VCaP (cell line): ENCODE measurements around the gene PPP4R4.
"Not testable (repeated sequence)": the region's sequence is repeated elsewhere in the genome, so short reads cannot be mapped to it uniquely, and the experiment has no call there.

Experiments
- H3K27ac ChIP-seq: fragments of 450-650 bp; 2 replicates; pipeline ENCODE4 v1.5.1; 2017
- TF ChIP-seq, protein P1 (sequence below): fragments of 450-650 bp; conservative IDR thresholded peaks from 2 replicates; pipeline ENCODE4 v1.5.1; 2017; ENCODE audit warnings: mild to moderate bottlenecking, moderate library complexity

PPP4R4 gene

DNA sequence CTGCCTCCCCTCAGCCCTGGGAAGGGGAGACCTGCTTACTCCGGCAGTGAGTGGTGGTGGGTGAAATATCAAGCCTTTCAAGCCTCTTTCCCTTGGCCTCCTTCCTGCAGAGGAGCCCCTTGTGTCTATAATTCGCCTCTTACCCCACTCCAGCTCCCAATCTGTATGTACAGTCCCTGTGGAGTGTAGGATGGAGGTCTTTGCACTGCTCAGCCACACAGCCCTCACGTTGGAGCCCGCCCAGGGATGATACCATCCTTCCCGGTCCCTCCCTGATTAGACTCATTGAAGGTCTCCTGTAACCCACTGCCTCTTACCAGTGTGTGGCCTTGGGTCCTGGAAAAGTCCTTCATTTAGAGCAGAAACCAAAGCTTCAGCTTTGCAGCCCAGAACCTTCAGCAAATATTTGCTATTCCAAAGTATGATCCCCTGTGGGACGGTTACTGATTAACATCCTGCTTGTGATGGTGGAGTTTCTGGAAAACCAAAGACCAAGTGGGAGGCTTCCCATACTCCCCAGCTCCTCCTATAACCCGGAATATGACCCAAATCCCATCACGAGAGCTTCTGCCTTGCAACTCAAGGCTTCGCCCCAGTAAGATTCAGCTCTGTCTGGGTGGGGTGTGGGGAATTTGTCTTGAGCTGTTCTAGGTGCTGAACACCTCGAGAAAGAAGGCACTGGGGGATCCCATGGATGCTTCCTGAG lies 118.9 kb downstream of the PPP4R4 start, which contains the start of gene SERPINA10:
Gene SERPINA10, minus strand, starts transcription at position 397 of the 706 bp plus-strand sequence. CDS start 2,675 bp downstream, outside the sequence.
- H3K27ac ChIP-seq, result peak within 1 kb of the TSS; percentile 27; the same call in 1 of the 2 replicates
- TF ChIP-seq, protein P1, sequence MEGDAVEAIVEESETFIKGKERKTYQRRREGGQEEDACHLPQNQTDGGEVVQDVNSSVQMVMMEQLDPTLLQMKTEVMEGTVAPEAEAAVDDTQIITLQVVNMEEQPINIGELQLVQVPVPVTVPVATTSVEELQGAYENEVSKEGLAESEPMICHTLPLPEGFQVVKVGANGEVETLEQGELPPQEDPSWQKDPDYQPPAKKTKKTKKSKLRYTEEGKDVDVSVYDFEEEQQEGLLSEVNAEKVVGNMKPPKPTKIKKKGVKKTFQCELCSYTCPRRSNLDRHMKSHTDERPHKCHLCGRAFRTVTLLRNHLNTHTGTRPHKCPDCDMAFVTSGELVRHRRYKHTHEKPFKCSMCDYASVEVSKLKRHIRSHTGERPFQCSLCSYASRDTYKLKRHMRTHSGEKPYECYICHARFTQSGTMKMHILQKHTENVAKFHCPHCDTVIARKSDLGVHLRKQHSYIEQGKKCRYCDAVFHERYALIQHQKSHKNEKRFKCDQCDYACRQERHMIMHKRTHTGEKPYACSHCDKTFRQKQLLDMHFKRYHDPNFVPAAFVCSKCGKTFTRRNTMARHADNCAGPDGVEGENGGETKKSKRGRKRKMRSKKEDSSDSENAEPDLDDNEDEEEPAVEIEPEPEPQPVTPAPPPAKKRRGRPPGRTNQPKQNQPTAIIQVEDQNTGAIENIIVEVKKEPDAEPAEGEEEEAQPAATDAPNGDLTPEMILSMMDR, result no peak

DNA sequence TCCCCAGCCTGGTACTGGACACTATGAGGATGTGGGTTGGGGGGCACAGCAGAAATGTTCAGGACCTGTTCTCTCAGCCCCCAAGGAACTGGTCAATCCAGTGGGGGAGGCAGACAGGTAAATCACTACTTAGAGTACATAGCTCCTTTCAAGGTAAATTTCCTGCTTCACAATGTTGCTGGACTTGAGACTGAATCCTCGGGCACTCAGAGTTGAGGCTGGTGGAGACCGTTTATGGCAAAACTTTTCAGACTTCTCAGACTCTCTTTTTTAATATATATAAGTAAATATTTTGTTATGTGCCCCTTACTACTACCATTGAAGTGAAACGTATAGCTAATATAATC lies 119.4 kb downstream of the PPP4R4 start:
- H3K27ac ChIP-seq, result peak overlapping the region; percentile 27; the same call in 1 of the 2 replicates
- TF ChIP-seq, protein P1, result no peak

DNA sequence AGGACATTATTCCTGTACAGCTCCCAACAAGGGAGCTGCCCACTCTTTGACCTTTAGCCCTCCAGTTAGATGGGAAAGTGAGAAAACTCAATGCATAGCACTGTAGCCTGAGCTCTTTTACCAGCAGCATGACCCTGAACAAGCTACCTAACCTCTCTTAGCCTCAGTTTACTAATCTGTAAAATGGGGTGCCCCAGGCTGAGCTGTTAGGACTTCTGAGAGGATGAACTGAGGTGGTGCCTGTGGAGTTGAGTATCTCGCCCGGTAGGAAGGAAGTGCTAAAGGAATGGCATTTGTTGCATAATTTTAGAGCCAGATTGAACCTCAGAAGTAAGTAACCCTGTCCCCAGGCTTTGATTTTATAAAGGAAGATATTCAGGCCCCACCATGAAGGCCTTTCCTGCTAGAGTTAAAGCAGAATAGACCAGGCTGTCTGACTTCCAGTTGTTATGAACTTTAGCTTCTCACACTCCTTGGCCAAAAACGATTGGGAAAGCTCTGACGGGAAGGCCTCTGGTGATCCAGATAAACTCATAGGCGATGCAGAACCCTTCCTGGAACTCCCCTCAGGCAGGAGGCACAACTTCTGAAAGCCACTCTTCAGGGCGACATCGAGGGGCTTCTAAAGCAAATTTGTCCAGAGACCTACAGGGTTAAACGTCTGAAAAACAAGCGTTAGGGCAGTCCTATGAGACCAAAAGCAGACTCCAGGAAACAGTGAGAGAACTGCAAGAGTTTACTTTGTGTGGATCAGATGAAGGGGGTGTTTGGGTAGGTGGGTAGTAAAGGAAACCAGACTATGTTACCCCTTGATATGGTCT lies 121.4 kb downstream of the PPP4R4 start:
- H3K27ac ChIP-seq, result no peak overlapping the region
- TF ChIP-seq, protein P1, result no peak

DNA sequence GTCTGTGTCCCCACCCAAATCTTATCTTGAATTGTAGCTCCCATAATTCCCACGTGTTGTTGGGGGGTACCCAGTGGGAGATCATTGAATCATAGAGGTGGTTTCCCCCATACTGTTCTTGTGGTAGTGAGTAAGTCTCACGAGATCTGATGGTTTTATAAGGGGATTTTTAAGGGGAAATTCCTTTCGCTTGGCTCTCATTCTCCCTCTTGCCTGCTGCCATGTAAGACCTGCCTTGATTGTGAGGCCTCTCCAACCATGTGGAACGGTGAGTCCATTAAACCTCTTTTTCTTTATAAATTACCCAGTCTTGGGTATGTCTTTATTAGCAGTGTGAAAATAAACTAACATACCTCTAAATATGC lies 122.0 kb downstream of the PPP4R4 start:
- not testable (repeated sequence) for H3K27ac ChIP-seq

DNA sequence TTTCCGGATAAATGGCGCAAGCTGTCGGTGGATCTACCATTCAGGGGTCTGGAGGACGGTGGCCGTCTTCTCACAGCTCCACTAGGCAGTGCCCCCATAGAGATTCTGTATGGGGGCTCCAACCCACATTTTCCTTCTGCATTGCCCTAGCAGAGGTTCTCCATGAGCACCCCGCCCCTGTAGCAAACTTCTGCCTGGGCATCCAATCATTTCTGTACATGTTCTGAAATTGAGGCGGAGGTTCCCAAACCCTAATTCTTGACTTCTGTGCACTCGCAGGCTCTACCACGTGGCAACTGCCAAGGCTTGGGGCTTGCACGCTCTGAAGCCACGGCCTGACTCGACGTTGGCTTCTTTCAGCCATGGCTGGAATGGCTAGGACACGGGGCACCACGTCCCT lies 124.0 kb downstream of the PPP4R4 start:
- TF ChIP-seq, protein P1, result no peak
- no peak overlapping the region for H3K27ac ChIP-seq

DNA sequence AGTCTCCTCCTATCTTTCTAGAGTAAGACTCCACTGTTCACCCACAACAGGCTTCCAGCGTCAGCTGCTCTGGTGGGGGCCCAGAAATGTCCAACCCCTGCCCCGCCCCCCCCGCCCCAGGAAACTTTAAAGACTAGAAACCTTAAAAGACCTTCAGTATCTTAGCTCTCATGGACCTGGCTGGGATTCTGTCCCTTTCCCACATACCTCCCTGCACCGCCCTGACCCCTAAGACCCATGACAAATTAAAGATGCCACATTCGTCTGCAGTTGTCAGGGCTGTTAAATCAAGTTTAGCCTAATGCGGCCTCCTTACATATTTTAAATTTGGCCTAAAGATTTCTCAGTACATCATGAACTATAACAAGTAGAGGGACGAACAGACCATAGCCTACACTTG lies 129.0 kb downstream of the PPP4R4 start:
- TF ChIP-seq, protein P1, result no peak
- H3K27ac ChIP-seq, result no peak overlapping the region

DNA sequence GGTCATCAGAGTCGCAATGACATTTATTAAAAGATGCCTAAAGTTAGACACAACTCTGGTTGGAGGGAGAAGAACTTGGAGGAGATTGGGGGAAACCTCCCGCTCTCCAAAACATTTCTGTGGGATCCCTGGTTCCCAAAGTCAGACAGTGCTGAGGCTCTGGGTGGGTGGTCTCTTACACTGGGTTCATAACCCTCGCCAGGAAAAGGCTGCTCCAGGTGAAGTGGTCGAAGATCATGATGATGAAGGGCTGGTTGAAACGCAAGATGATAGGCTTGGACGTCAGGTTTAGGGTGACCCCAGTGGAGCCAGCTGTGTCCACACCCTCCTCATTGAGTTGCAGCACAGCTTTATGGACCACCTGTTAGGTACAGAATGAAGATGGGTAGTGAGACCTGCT lies 130.1 kb downstream of the PPP4R4 start:
- TF ChIP-seq, protein P1, result no peak
- H3K27ac ChIP-seq, result no peak overlapping the region

DNA sequence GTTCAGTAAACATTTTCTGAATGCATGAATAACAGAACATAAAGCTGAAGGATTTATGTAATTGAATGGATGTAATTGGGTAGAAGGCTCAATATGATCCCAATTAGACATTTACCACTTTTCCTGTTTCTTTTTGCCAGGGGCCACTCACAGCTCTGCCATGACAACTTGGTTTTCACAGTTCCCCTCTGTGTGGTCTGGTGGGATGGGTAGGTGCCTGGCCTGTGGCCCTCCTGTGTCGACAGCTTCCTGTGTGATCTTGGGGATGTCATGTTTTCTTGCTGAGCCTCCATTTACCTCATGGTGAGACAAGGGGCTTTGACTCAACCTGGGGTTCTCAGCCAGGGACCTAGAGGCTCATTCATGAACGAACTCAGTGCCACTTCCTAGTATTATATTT lies 131.5 kb downstream of the PPP4R4 start:
- no peak overlapping the region for H3K27ac ChIP-seq
- TF ChIP-seq, protein P1, result no peak
